ENCODE data around the gene AGAP3.

AGAP3 gene

DNA sequence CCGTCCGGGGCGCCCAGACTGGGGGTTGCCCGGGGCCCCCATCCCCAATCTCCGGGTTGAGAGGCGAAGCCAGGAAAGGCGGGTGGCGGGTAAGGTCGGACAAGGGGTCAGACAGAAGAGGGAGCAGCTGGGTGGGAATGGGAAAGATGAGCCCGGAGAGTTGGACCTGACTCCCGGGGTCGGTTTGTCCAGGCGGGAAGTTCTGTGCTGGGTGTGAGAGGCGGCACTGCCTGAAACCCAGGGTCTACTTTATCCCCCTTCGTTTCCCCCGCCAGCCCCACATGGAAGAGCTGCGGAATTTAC lies 26.2 kb upstream of the AGAP3 start:
- in situ Hi-C loops (cut with HindIII; ENCODE audit: low pct_ligation_motif_present, low sequenced_read_pairs): no loop called here
- Histone ChIP-seq H3K27ac (peak overlapping the region; percentile 92), H3K4me3 (ENCODE audit: low read depth, low read length) (peak overlapping the region; percentile 76), H3K36me3 (replicated peaks) (peaks cover 14% of the 10 kb centered on the region), H3K27me3 (replicated peaks) (no peaks in the 10 kb centered on the region)
- DNase-seq: no peak
- TF ChIP-seq, protein P1, sequence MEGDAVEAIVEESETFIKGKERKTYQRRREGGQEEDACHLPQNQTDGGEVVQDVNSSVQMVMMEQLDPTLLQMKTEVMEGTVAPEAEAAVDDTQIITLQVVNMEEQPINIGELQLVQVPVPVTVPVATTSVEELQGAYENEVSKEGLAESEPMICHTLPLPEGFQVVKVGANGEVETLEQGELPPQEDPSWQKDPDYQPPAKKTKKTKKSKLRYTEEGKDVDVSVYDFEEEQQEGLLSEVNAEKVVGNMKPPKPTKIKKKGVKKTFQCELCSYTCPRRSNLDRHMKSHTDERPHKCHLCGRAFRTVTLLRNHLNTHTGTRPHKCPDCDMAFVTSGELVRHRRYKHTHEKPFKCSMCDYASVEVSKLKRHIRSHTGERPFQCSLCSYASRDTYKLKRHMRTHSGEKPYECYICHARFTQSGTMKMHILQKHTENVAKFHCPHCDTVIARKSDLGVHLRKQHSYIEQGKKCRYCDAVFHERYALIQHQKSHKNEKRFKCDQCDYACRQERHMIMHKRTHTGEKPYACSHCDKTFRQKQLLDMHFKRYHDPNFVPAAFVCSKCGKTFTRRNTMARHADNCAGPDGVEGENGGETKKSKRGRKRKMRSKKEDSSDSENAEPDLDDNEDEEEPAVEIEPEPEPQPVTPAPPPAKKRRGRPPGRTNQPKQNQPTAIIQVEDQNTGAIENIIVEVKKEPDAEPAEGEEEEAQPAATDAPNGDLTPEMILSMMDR (IDR thresholded peaks at IDR 0.05; ENCODE audit: low read depth, low read length, missing control alignments): no peak

DNA sequence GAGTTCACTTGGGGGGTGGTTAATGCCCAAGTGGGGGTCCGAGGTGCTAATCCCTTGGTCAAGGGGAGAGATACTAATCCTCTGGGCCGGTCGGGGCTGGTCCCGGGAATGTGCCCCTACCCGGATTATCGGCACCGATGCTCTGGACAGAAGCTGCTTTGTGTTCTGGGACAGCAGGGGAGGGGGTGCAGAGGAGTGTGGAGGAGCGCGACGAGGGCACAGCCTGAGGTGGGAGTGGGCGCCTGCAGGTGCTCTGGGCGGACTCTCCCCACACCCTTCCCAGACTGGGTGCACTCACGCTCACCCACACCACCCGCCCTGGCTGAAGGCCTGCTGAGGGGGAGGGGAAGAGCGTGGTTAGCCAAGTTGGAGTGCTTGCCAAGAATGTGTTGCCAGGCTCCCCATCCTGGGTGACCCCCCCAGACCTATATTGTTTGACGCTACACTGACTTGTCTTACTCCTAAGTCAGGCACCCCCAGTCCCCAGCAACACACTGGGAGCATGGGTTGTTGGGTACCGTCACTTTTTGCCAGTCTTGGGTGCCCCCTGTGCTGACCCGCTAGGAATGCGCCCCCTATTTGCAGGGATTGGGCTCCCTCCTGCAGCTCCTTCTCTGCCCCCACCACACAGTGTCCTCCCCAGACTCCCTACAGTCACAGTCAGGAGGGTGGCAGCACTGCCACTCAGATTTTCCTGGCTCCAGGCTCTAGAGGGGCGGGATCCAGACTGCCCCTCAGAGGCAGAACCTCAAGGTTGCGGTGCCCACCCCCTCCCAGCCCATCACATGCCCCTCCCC lies 25.7 kb upstream of the AGAP3 start:
- Histone ChIP-seq H3K27me3 (replicated peaks) (no peaks in the 10 kb centered on the region), H3K27ac (peak overlapping the region; percentile 92), H3K4me3 (ENCODE audit: low read depth, low read length) (peak overlapping the region; percentile 76), H3K36me3 (replicated peaks) (peaks cover 16% of the 10 kb centered on the region)
- DNase-seq: no peak
- TF ChIP-seq, protein P1 (IDR thresholded peaks at IDR 0.05; ENCODE audit: low read depth, low read length, missing control alignments): peak; percentile 29
- in situ Hi-C loops (cut with HindIII; ENCODE audit: low pct_ligation_motif_present, low sequenced_read_pairs): no loop called here

DNA sequence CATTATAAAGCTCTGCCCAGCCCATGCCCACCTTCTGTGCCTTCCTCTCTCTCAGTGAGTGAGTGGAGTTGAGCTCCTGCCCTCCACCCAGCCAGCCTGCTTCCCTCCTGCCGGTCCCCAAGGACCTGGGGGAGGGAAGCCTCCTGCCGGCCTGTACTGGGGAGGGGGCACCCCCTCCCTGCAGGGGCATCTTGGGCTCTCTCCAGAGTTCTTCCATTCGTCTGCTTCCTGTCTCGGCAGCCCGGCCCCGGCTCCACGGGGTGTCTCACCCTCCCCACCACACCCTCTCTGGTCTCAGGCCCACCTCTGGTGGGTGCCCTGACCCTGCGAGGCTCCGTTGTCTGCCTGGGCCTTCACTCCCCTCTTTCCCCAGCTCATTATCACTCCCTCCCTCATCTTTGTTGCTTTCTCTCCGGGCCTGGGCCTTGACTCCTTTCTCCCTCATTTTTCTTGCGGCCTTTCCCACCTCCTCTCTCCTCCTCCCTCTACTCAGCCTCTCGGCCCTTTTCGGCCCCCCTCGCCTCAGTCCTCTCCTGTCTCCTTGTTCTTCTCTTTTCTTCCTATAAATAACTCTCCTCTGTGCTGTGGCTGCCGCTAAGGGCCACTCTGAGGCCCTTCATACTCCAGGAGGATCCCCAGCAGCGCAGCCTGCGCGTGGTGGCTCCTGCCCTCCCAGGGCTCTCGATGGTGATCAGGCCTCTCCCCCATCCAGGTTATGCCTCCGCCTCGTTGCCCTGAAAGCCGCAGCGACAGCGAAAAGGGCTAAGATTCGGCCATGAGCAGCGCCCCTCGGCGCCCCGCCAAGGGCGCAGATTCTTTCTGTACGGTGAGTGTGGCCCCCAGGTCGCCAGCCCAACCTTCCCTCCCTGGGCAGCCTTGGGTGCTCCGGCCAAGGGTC lies 24.8 kb upstream of the AGAP3 start:
- peak overlapping the region; percentile 12 for H3K27ac ChIP-seq
- H3K4me3 ChIP-seq (ENCODE audit: low read depth, low read length): peak overlapping the region; percentile 76
- H3K27me3 ChIP-seq (replicated peaks): no peaks in the 10 kb centered on the region
- in situ Hi-C loops (cut with HindIII; ENCODE audit: low pct_ligation_motif_present, low sequenced_read_pairs): no loop called here
- TF ChIP-seq, protein P1 (IDR thresholded peaks at IDR 0.05; ENCODE audit: low read depth, low read length, missing control alignments): no peak
- H3K36me3 ChIP-seq (replicated peaks): peaks cover 24% of the 10 kb centered on the region
- DNase-seq: no peak

DNA sequence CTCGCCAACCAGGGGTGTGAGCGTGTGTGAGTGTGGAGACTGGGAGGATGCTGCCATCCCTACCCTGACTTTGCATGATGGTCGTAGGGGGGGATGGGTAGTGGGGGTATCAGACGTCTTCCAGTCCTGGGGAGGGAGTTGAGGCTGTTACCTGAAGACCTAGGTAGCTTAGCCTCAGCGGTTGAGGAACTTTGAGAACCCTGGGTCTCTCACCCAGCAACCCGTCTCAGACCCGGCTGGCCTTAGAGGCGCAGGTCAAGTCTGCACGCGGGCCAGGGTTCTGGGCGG lies 24.2 kb upstream of the AGAP3 start:
- TF ChIP-seq, protein P1 (IDR thresholded peaks at IDR 0.05; ENCODE audit: low read depth, low read length, missing control alignments): no peak
- in situ Hi-C loops (cut with HindIII; ENCODE audit: low pct_ligation_motif_present, low sequenced_read_pairs): no loop called here
- DNase-seq: no peak
- H3K36me3 ChIP-seq (replicated peaks): peaks cover 29% of the 10 kb centered on the region
- H3K27ac ChIP-seq: peak overlapping the region; percentile 41
- no peaks in the 10 kb centered on the region for H3K27me3 ChIP-seq (replicated peaks)
- H3K4me3 ChIP-seq (ENCODE audit: low read depth, low read length): peak overlapping the region; percentile 76

DNA sequence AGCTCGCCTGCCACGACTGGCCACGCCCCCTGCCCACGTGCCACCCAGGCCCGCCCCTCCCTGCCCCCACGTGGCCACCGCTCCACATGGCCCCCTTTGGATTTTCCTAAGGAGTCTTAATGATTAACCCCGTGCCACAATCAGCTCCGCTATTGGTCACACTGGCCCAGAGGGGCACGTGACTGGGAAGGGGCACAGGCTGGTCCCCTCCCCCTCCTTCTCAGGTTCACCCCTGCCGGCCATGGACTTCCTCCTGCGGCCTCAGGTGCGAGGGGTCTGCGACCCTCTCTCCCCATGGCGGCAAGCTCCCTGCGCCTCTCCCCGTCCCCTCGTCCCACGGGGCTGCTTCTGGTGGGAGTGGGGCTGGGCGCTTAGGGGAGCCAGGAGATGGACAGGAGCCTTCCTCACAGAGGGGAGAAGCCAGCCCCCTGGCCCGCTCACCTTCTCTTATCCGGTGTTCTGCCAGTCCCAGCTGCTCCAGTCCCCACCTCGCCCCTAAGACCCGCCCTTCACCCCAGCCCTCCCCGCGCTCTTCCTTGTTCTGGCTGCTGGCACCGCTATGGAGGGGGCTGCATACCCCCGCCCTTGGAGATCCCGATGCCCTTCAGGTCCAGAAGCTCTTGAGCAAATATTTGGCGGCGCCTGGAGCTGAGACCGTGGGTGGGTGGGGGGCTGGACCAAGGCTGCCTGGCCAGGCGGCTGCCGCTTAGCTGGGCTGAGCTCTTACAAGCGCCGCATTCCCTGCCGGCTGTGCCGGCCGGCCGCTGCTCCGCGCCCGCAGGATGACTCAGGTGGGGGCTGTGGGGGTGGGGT lies 23.7 kb upstream of the AGAP3 start:
- in situ Hi-C loops (cut with HindIII; ENCODE audit: low pct_ligation_motif_present, low sequenced_read_pairs): no loop called here
- DNase-seq: peak; percentile 57
- peak overlapping the region; percentile 32 for H3K4me3 ChIP-seq (ENCODE audit: low read depth, low read length)
- peaks cover 35% of the 10 kb centered on the region for H3K36me3 ChIP-seq (replicated peaks)
- H3K27ac ChIP-seq: peak overlapping the region; percentile 41
- TF ChIP-seq, protein P1 (IDR thresholded peaks at IDR 0.05; ENCODE audit: low read depth, low read length, missing control alignments): no peak
- H3K27me3 ChIP-seq (replicated peaks): no peaks in the 10 kb centered on the region

All from brain microvascular endothelial cell (primary cell).